Neural progenitor cell (in vitro differentiated cells): ENCODE data around the gene CALHM1. TPM values are rescaled to one million over a fixed set of nuclear protein-coding genes. Genes with fewer than 3 reads are reported as not detected.

Experiments
- DNase-seq: peaks from one replicate; pipeline ENCODE4 v3.0.0-alpha.2; 2016; ENCODE audit warnings: low spot score
- H2AFZ ChIP-seq: fragments of 200-600 bp; sonication (generic); replicated peaks from 2 replicates; pipeline ENCODE4 v1.6.1; 2016; ENCODE audit warnings: antibody characterized with exemption
- H3F3A ChIP-seq: fragments of 200-600 bp; sonication (generic); 2 replicates; pipeline ENCODE4 v1.6.1; 2016; ENCODE audit warnings: antibody characterized with exemption, low read depth
- H3K27ac ChIP-seq: fragments of 200-600 bp; sonication (generic); 2 replicates; pipeline ENCODE4 v1.5.1; 2016; ENCODE audit warnings: mild to moderate bottlenecking
- H3K27me3 ChIP-seq: fragments of 200-600 bp; sonication (generic); 2 replicates; pipeline ENCODE4 v1.6.1; 2016; ENCODE audit warnings: mild to moderate bottlenecking, moderate library complexity
- H3K36me3 ChIP-seq: fragments of 200-600 bp; sonication (generic); 2 replicates; pipeline ENCODE4 v1.5.1; 2016
- H3K4me1 ChIP-seq: fragments of 200-600 bp; sonication (generic); 2 replicates; pipeline ENCODE4 v1.6.1; 2016; ENCODE audit warnings: mixed run types
- H3K4me2 ChIP-seq: fragments of 200-600 bp; sonication (generic); 2 replicates; pipeline ENCODE4 v1.6.1; 2016
- H3K4me3 ChIP-seq: fragments of 200-600 bp; sonication (generic); 2 replicates; pipeline ENCODE4 v1.5.1; 2016
- H3K79me2 ChIP-seq: fragments of 200-600 bp; sonication (generic); 2 replicates; pipeline ENCODE4 v1.6.1; 2016; ENCODE audit warnings: low read depth
- H3K9ac ChIP-seq: fragments of 200-600 bp; sonication (generic); 2 replicates; pipeline ENCODE4 v1.6.1; 2016
- H3K9me3 ChIP-seq: fragments of 200-600 bp; sonication (generic); 2 replicates; pipeline ENCODE4 v1.5.1; 2016; ENCODE audit warnings: low read depth
- H4K20me1 ChIP-seq: fragments of 200-600 bp; sonication (generic); 2 replicates; pipeline ENCODE4 v1.6.1; 2016; ENCODE audit warnings: low read depth
- H3K27ac Mint-ChIP-seq: 3 replicates; pipeline ENCODE4 v1.8.0; 2021; ENCODE audit warnings: mixed read lengths
- H3K27me3 Mint-ChIP-seq: 2 replicates; pipeline ENCODE4 v1.8.0; 2022; ENCODE audit warnings: low read depth, mild to moderate bottlenecking, inconsistent platforms, moderate library complexity, mixed read lengths; ENCODE audit not compliant: insufficient read depth
- H3K36me3 Mint-ChIP-seq: 3 replicates; pipeline ENCODE4 v1.8.0; 2021; ENCODE audit warnings: mixed read lengths
- H3K4me1 Mint-ChIP-seq: 3 replicates; pipeline ENCODE4 v1.8.0; 2021; ENCODE audit warnings: mixed read lengths
- H3K4me3 Mint-ChIP-seq: 3 replicates; pipeline ENCODE4 v1.8.0; 2021; ENCODE audit warnings: mild to moderate bottlenecking, moderate library complexity, mixed read lengths
- H3K9me3 Mint-ChIP-seq: 3 replicates; pipeline ENCODE4 v1.8.0; 2020; ENCODE audit warnings: mixed read lengths
- CTCF ChIP-seq: fragments of 200-600 bp; sonication (generic); IDR thresholded peaks from 2 replicates; pipeline ENCODE4 v1.5.1; 2017; ENCODE audit warnings: antibody characterized with exemption, mild to moderate bottlenecking
- EZH2 ChIP-seq: fragments of 200-600 bp; sonication (generic); IDR thresholded peaks from 2 replicates; pipeline ENCODE4 v1.6.1; 2017; ENCODE audit warnings: antibody characterized with exemption, mild to moderate bottlenecking, moderate library complexity
- EZH2phosphoT487 ChIP-seq: fragments of 200-600 bp; sonication (generic); IDR thresholded peaks from 2 replicates; pipeline ENCODE4 v1.6.1; 2017; ENCODE audit warnings: antibody characterized with exemption
- total RNA-seq: library from RNA; depleted of rRNA; stranded (reverse); fragments of >200 nt; gene quantifications from 2 replicates; pipeline ENCODE4 v1.2.3, GENCODE V29; 2015; ENCODE audit warnings: low replicate concordance

Gene CALHM1
- total RNA-seq, 1 donor from 2014 or later: not detected

GRCh38 chr10:103448746-103449145 lies 10.0 kb downstream of the CALHM1 start:
- H3K9me3 ChIP-seq: no peaks in the 10 kb centered on the region
- Mint-ChIP-seq H3K27me3 (peaks cover 12% of the 10 kb centered on the region), H3K36me3 (peaks cover 17% of the 10 kb centered on the region), H3K27ac (peak overlapping the region; percentile 12), H3K9me3 (no peaks in the 10 kb centered on the region), H3K4me1 (no peaks in the 10 kb centered on the region), H3K4me3 (no peak overlapping the region)
- no peak overlapping the region for H3K27ac ChIP-seq
- H3K4me2 ChIP-seq: no peak overlapping the region
- no peaks in the 10 kb centered on the region for H3F3A ChIP-seq
- H3K79me2 ChIP-seq: no peaks in the 10 kb centered on the region
- no peaks in the 10 kb centered on the region for H4K20me1 ChIP-seq
- TF ChIP-seq CTCF (no peak), EZH2 (no peak), EZH2phosphoT487 (no peak)
- no peak for DNase-seq
- H3K4me1 ChIP-seq: peaks cover 3% of the 10 kb centered on the region
- H3K9ac ChIP-seq: no peak overlapping the region
- no peaks in the 10 kb centered on the region for H3K27me3 ChIP-seq
- no peak overlapping the region for H3K4me3 ChIP-seq
- no peaks in the 10 kb centered on the region for H3K36me3 ChIP-seq
- H2AFZ ChIP-seq: no peak overlapping the region

GRCh38 chr10:103447187-103447586 lies 11.5 kb downstream of the CALHM1 start:
- Histone ChIP-seq H3K36me3 (no peaks in the 10 kb centered on the region), H3K27ac (no peak overlapping the region), H3K4me1 (peaks cover 3% of the 10 kb centered on the region), H3K4me2 (no peak overlapping the region), H3K9me3 (no peaks in the 10 kb centered on the region), H3K9ac (no peak overlapping the region), H3K4me3 (no peak overlapping the region), H2AFZ (no peak overlapping the region), H3F3A (no peaks in the 10 kb centered on the region), H3K79me2 (no peaks in the 10 kb centered on the region), H3K27me3 (no peaks in the 10 kb centered on the region), H4K20me1 (no peaks in the 10 kb centered on the region)
- peaks cover 12% of the 10 kb centered on the region for H3K27me3 Mint-ChIP-seq
- no peak for TF ChIP-seq EZH2phosphoT487
- TF ChIP-seq CTCF: no peak
- no peak for TF ChIP-seq EZH2
- no peak overlapping the region for H3K4me3 Mint-ChIP-seq
- no peaks in the 10 kb centered on the region for H3K9me3 Mint-ChIP-seq
- DNase-seq: no peak
- no peaks in the 10 kb centered on the region for H3K4me1 Mint-ChIP-seq
- no peak overlapping the region for H3K27ac Mint-ChIP-seq
- H3K36me3 Mint-ChIP-seq: peaks cover 20% of the 10 kb centered on the region

- no peaks in the 10 kb centered on the region for H3K27me3 ChIP-seq
- Mint-ChIP-seq H3K36me3 (peaks cover 23% of the 10 kb centered on the region), H3K27me3 (peaks cover 10% of the 10 kb centered on the region), H3K27ac (no peak overlapping the region), H3K4me3 (no peak overlapping the region), H3K9me3 (no peaks in the 10 kb centered on the region), H3K4me1 (no peaks in the 10 kb centered on the region)
- no peak overlapping the region for H3K27ac ChIP-seq
- no peaks in the 10 kb centered on the region for H3K36me3 ChIP-seq
- no peaks in the 10 kb centered on the region for H3F3A ChIP-seq
- H2AFZ ChIP-seq: no peak overlapping the region
- DNase-seq: no peak
- H3K4me3 ChIP-seq: no peak overlapping the region
- H3K9ac ChIP-seq: no peak overlapping the region
- H4K20me1 ChIP-seq: no peaks in the 10 kb centered on the region
- H3K79me2 ChIP-seq: no peaks in the 10 kb centered on the region
- H3K4me1 ChIP-seq: no peaks in the 10 kb centered on the region
- no peak overlapping the region for H3K4me2 ChIP-seq
- H3K9me3 ChIP-seq: no peaks in the 10 kb centered on the region
- TF ChIP-seq EZH2 (no peak), CTCF (no peak), EZH2phosphoT487 (no peak)
These were observed 12.7 kb downstream of the CALHM1 start for GRCh38 chr10:103445767-103446567.
